Caco-2 (cell line): ENCODE data around the gene HSPG2. TPM values are rescaled to one million over a fixed set of nuclear protein-coding genes. Genes with fewer than 3 reads are reported as not detected.

Source experiments
- BruUV-seq: library from RNA; stranded (reverse); fragments of 400-500 nt; replicated peaks from 2 replicates; lab custom pipeline; 2021; lab: Mats Ljungman, UMichigan
- CTCF ChIA-PET: fragments of 300-600 bp; sonication (Branson Sonifier 250); formaldehyde crosslinking; loops from one replicate; lab custom pipeline; 2022; ENCODE audit warnings: antibody characterized with exemption; lab: Charles Lee
- POLR2A ChIA-PET: fragments of 300-600 bp; sonication (Branson Sonifier 250); formaldehyde crosslinking; loops from one replicate; lab custom pipeline; 2022; ENCODE audit warnings: antibody characterized with exemption; lab: Charles Lee
- DNase-seq, 2 experiments: peaks; one replicate each; pipeline versions ENCODE4 v3.0.0 to v3.0.0-alpha.2; 2020 to 2022
- H3K27me3 ChIP-seq: replicated peaks from 2 replicates; pipeline ENCODE4 v1.6.0; 2011; ENCODE audit warnings: low read length; ENCODE audit not compliant: control insufficient read depth, insufficient read depth
- H3K36me3 ChIP-seq: 2 replicates; pipeline ENCODE4 v1.5.1; 2011; ENCODE audit warnings: low read length; ENCODE audit not compliant: control insufficient read depth, insufficient read depth
- H3K4me1 ChIP-seq: fragments of 250-450 bp; sonication (Bioruptor Pico); 2 replicates; pipeline ENCODE4 v1.5.1; 2020; ENCODE audit warnings: mild to moderate bottlenecking
- H3K4me3 ChIP-seq: 2 replicates; pipeline ENCODE4 v1.5.1; 2011; ENCODE audit warnings: low read depth, mild to moderate bottlenecking, control low read depth, low read length
- H3K9me3 ChIP-seq: fragments of 250-450 bp; sonication (Bioruptor Pico); 2 replicates; pipeline ENCODE4 v1.5.1; 2020; ENCODE audit warnings: mild to moderate bottlenecking, moderate library complexity
- H3K27ac Mint-ChIP-seq: one replicate; pipeline ENCODE4 v1.8.0; 2022; ENCODE audit warnings: mixed read lengths; ENCODE audit not compliant: unreplicated experiment
- H3K27me3 Mint-ChIP-seq: one replicate; pipeline ENCODE4 v1.8.0; 2022; ENCODE audit warnings: mixed read lengths; ENCODE audit not compliant: insufficient read depth, unreplicated experiment
- H3K36me3 Mint-ChIP-seq: one replicate; pipeline ENCODE4 v1.8.0; 2022; ENCODE audit warnings: mild to moderate bottlenecking, mixed read lengths; ENCODE audit not compliant: insufficient read depth, unreplicated experiment
- H3K4me1 Mint-ChIP-seq: one replicate; pipeline ENCODE4 v1.8.0; 2022; ENCODE audit warnings: low read depth, mixed read lengths; ENCODE audit not compliant: unreplicated experiment
- H3K4me3 Mint-ChIP-seq: one replicate; pipeline ENCODE4 v1.8.0; 2022; ENCODE audit warnings: mild to moderate bottlenecking, moderate library complexity, mixed read lengths; ENCODE audit not compliant: unreplicated experiment
- H3K9me3 Mint-ChIP-seq: one replicate; pipeline ENCODE4 v1.8.0; 2022; ENCODE audit warnings: mixed read lengths; ENCODE audit not compliant: unreplicated experiment
- CTCF ChIP-seq, 2 experiments: fragments of 200-600 bp in 1 of 2; IDR thresholded peaks; 1 replicate in 1 of 2; 2 replicates in 1 of 2; pipeline versions ENCODE4 v1.5.1 to v1.8.0; 2011 to 2022; ENCODE audit warnings: antibody characterized with exemption in 1 of 2, control low read depth in 1 of 2, inconsistent platforms in 1 of 2, low read depth in 1 of 2, low read length in 1 of 2, mild to moderate bottlenecking in 1 of 2, moderate library complexity in 1 of 2; ENCODE audit not compliant: insufficient read depth in 1 of 2, severe bottlenecking in 1 of 2, unreplicated experiment in 1 of 2
- intact Hi-C: fragments of 100-400 bp; cut with micrococcal nuclease; formaldehyde crosslinking; loops from one replicate; pipeline ENCODE4 v1.10.0; 2022; ENCODE audit not compliant: unreplicated experiment
- total RNA-seq: library from RNA; stranded (reverse); gene quantifications from 2 replicates; pipeline ENCODE4 v1.2.3, GENCODE V29; 2022

HSPG2 gene
- total RNA-seq, 1 experiment from 2014 or later, result 237 TPM

GRCh38 chr1:21963477-21964217 lies 26.5 kb upstream of the HSPG2 start:
- POLR2A ChIA-PET, result no interaction called here

GRCh38 chr1:21961799-21962198 lies 24.7 kb upstream of the HSPG2 start:
- Histone ChIP-seq H3K9me3 (no peaks in the 10 kb centered on the region), H3K27me3 (no peaks in the 10 kb centered on the region), H3K4me3 (no peak overlapping the region), H3K36me3 (no peaks in the 10 kb centered on the region), H3K4me1 (peaks cover 4% of the 10 kb centered on the region; the same call in 1 of the 2 replicates)
- Mint-ChIP-seq H3K4me3 (no peak overlapping the region), H3K27ac (no peak overlapping the region), H3K9me3 (no peaks in the 10 kb centered on the region), H3K36me3 (peaks cover 5% of the 10 kb centered on the region), H3K27me3 (no peaks in the 10 kb centered on the region), H3K4me1 (peaks cover 6% of the 10 kb centered on the region)
- BruUV-seq, result no TSS peak
- TF ChIP-seq CTCF (IDR thresholded peaks at IDR 0.05; ENCODE audit: insufficient read depth in 1 of 2, low read depth in 1 of 2, low read length in 1 of 2, severe bottlenecking in 1 of 2, unreplicated experiment in 1 of 2), result no peak
- intact Hi-C loops, result loop anchor here (5.0 kb wide), 1 partner anchor 39 kb away; no protein-coding TSS in a partner anchor
- CTCF ChIA-PET, result no interaction called here
- POLR2A ChIA-PET, result no interaction called here
- no peak for DNase-seq

More at GRCh38 chr1:21963477-21964217, 26.5 kb upstream of the HSPG2 start:
- peak; percentile 77 to 86 for DNase-seq
- peaks cover 11% of the 10 kb centered on the region for H3K4me1 Mint-ChIP-seq
- Histone ChIP-seq H3K9me3 (no peaks in the 10 kb centered on the region), H3K36me3 (no peaks in the 10 kb centered on the region), H3K27me3 (no peaks in the 10 kb centered on the region), H3K4me1 (peaks cover 4% of the 10 kb centered on the region; the same call in 1 of the 2 replicates), H3K4me3 (no peak overlapping the region)
- H3K27ac Mint-ChIP-seq, result peak overlapping the region; percentile 58
- H3K9me3 Mint-ChIP-seq, result no peaks in the 10 kb centered on the region
- no peaks in the 10 kb centered on the region for H3K27me3 Mint-ChIP-seq
- peaks cover 5% of the 10 kb centered on the region for H3K36me3 Mint-ChIP-seq
- no TSS peak for BruUV-seq
- peak; percentile 72 to 90 for TF ChIP-seq CTCF (IDR thresholded peaks at IDR 0.05; ENCODE audit: insufficient read depth in 1 of 2, low read depth in 1 of 2, low read length in 1 of 2, severe bottlenecking in 1 of 2, unreplicated experiment in 1 of 2)
- intact Hi-C loops, result loop anchor here (2.0 to 5.0 kb wide), 3 partner anchors 41 to 261 kb away; no protein-coding TSS in a partner anchor
- no peak overlapping the region for H3K4me3 Mint-ChIP-seq
- CTCF ChIA-PET, result interaction anchor here (0.6 to 0.9 kb wide), 2 partner anchors 45 to 77 kb away, joined by 5 read pairs; no protein-coding TSS in a partner anchor

GRCh38 chr1:21961337-21961736 lies 24.2 kb upstream of the HSPG2 start:
- no peak for DNase-seq
- H3K27me3 ChIP-seq, result no peaks in the 10 kb centered on the region
- no peak for TF ChIP-seq CTCF (IDR thresholded peaks at IDR 0.05; ENCODE audit: insufficient read depth in 1 of 2, low read depth in 1 of 2, low read length in 1 of 2, severe bottlenecking in 1 of 2, unreplicated experiment in 1 of 2)
- H3K9me3 ChIP-seq, result no peaks in the 10 kb centered on the region
- Mint-ChIP-seq H3K27me3 (no peaks in the 10 kb centered on the region), H3K36me3 (peaks cover 5% of the 10 kb centered on the region), H3K4me1 (peaks cover 6% of the 10 kb centered on the region), H3K27ac (no peak overlapping the region), H3K9me3 (no peaks in the 10 kb centered on the region), H3K4me3 (no peak overlapping the region)
- no peaks in the 10 kb centered on the region for H3K36me3 ChIP-seq
- intact Hi-C loops, result loop anchor here (5.0 kb wide), 1 partner anchor 39 kb away; no protein-coding TSS in a partner anchor
- no peak overlapping the region for H3K4me3 ChIP-seq
- peaks cover 4% of the 10 kb centered on the region; the same call in 1 of the 2 replicates for H3K4me1 ChIP-seq
- ChIA-PET POLR2A (no interaction called here), CTCF (no interaction called here)
- BruUV-seq, result no TSS peak
